Activated CD8-positive, alpha-beta T cell treated with anti-CD3 and anti-CD28 coated beads, Interleukin-2, amount 10 ng/mL, durations not matched to agents 7 days and 5 days (primary cell): ENCODE measurements around the gene RAMP2. TPM values are rescaled to one million over a fixed set of nuclear protein-coding genes. Genes with fewer than 3 reads are reported as not detected.
"Not testable (repeated sequence)": the region's sequence is repeated elsewhere in the genome, so short reads cannot be mapped to it uniquely, and the experiment has no call there.

Experiments used
- ATAC-seq: fragments of 150-1000 bp; cut with Tn5 transposase; one replicate; pipeline ENCODE4 v1.10.0; 2021; ENCODE audit warnings: moderate library complexity
- CTCF ChIA-PET: fragments of 350-600 bp; sonication (Branson Sonifier 250); formaldehyde crosslinking; loops from one replicate; lab custom pipeline; 2021; ENCODE audit warnings: antibody characterized with exemption; lab: Charles Lee
- POLR2A ChIA-PET: fragments of 350-600 bp; sonication (Branson Sonifier 250); formaldehyde crosslinking; loops from one replicate; lab custom pipeline; 2021; ENCODE audit warnings: antibody characterized with exemption; lab: Charles Lee
- DNase-seq: peaks from one replicate; pipeline ENCODE4 v3.0.0-alpha.2; 2020
- H3K27ac Mint-ChIP-seq: one replicate; pipeline ENCODE4 v1.8.0; 2021; ENCODE audit warnings: mild to moderate bottlenecking, mixed read lengths
- H3K27me3 Mint-ChIP-seq: one replicate; pipeline ENCODE4 v1.8.0; 2021; ENCODE audit warnings: low read depth, mixed read lengths
- H3K36me3 Mint-ChIP-seq: one replicate; pipeline ENCODE4 v1.8.0; 2021; ENCODE audit warnings: low read depth, mixed read lengths
- H3K4me1 Mint-ChIP-seq: one replicate; pipeline ENCODE4 v1.8.0; 2021; ENCODE audit warnings: low read depth, mixed read lengths
- H3K4me3 Mint-ChIP-seq: one replicate; pipeline ENCODE4 v1.8.0; 2021; ENCODE audit warnings: mild to moderate bottlenecking, mixed read lengths
- H3K9me3 Mint-ChIP-seq: one replicate; pipeline ENCODE4 v1.8.0; 2022; ENCODE audit warnings: mixed read lengths; ENCODE audit not compliant: insufficient read depth
- total RNA-seq, 2 experiments: library from RNA; stranded (reverse); gene quantifications; one replicate each; pipeline ENCODE4 v1.2.3, GENCODE V29; 2021

The RAMP2 gene
- not detected for total RNA-seq

GRCh38 chr17:42760652-42761581 is at the start of gene RAMP2:
Gene RAMP2 (plus strand): TSS chr17:42761227. CDS start chr17:42761262, 35 bp downstream.
- ChIA-PET CTCF (interaction anchor here (1.0 to 6.7 kb wide), 4 partner anchors 34 to 212 kb away, joined by 3 to 113 read pairs (median 4); partner anchors contain the start of gene PSMC3IP), POLR2A (interaction anchor here (0.6 to 3.5 kb wide), 3 partner anchors 12 to 22 kb away, joined by 3 to 21 read pairs (median 3); partner anchors contain the start of gene VPS25)
- peak; percentile 48 for ATAC-seq
- Mint-ChIP-seq H3K27ac (no peak within 1 kb of the TSS), H3K9me3 (no peaks in the 10 kb centered on the region), H3K4me1 (peaks cover 4% of the 10 kb centered on the region), H3K36me3 (no peaks in the 10 kb centered on the region), H3K27me3 (peaks cover 54% of the 10 kb centered on the region), H3K4me3 (no peak within 1 kb of the TSS)
- DNase-seq, result no peak

- ChIA-PET POLR2A (no interaction called here), CTCF (interaction anchor here (1.6 kb wide), 1 partner anchor 42 kb away, joined by 6 read pairs; no protein-coding TSS in a partner anchor)
- no peaks in the 10 kb centered on the region for H3K9me3 Mint-ChIP-seq
- ATAC-seq (peak; percentile 84), DNase-seq (peak; percentile 61)
- H3K4me3 Mint-ChIP-seq, result no peak overlapping the region
- no peaks in the 10 kb centered on the region for H3K4me1 Mint-ChIP-seq
- H3K36me3 Mint-ChIP-seq, result peaks cover 59% of the 10 kb centered on the region
- no peaks in the 10 kb centered on the region for H3K27me3 Mint-ChIP-seq
- no peak overlapping the region for H3K27ac Mint-ChIP-seq
Measured at GRCh38 chr17:42720996-42721583, 39.9 kb upstream of the RAMP2 start.

GRCh38 chr17:42723636-42724035 is 37.4 kb upstream of the RAMP2 start:
- Mint-ChIP-seq H3K9me3 (no peaks in the 10 kb centered on the region), H3K4me3 (no peak overlapping the region), H3K27me3 (no peaks in the 10 kb centered on the region), H3K27ac (no peak overlapping the region), H3K36me3 (peaks cover 49% of the 10 kb centered on the region), H3K4me1 (no peaks in the 10 kb centered on the region)
- DNase-seq (no peak), ATAC-seq (no peak)
- POLR2A ChIA-PET, result no interaction called here
- CTCF ChIA-PET, result no interaction called here

GRCh38 chr17:42725143-42725542 is 35.9 kb upstream of the RAMP2 start:
- no peaks in the 10 kb centered on the region for H3K4me1 Mint-ChIP-seq

GRCh38 chr17:42740699-42741098 is 20.3 kb upstream of the RAMP2 start:
- ChIA-PET CTCF (interaction anchor here (1.8 kb wide), 1 partner anchor 23 kb away, joined by 4 read pairs; no protein-coding TSS in a partner anchor), POLR2A (no interaction called here)

More at GRCh38 chr17:42725143-42725542, 35.9 kb upstream of the RAMP2 start:
- CTCF ChIA-PET, result interaction anchor here (0.7 to 1.4 kb wide), 3 partner anchors 9 to 147 kb away, joined by 3 to 4 read pairs (median 3); no protein-coding TSS in a partner anchor
- no peaks in the 10 kb centered on the region for H3K27me3 Mint-ChIP-seq
- H3K36me3 Mint-ChIP-seq, result peaks cover 45% of the 10 kb centered on the region
- H3K4me3 Mint-ChIP-seq, result no peak overlapping the region
- no peak for ATAC-seq
- no peak overlapping the region for H3K27ac Mint-ChIP-seq
- H3K9me3 Mint-ChIP-seq, result no peaks in the 10 kb centered on the region
- DNase-seq, result no peak
- POLR2A ChIA-PET, result interaction anchor here (0.6 kb wide), 1 partner anchor 62 kb away, joined by 4 read pairs; no protein-coding TSS in a partner anchor

GRCh38 chr17:42742916-42743315 is 18.1 kb upstream of the RAMP2 start:
- not testable (repeated sequence) for ATAC-seq, H3K36me3 Mint-ChIP-seq, H3K9me3 Mint-ChIP-seq, H3K4me3 Mint-ChIP-seq, H3K27ac Mint-ChIP-seq, DNase-seq
- CTCF ChIA-PET, result interaction anchor here (1.1 kb wide), 1 partner anchor 21 kb away, joined by 3 read pairs; no protein-coding TSS in a partner anchor
- H3K4me1 Mint-ChIP-seq, result peaks cover 15% of the 10 kb centered on the region
- POLR2A ChIA-PET, result interaction anchor here (0.6 kb wide), 2 partner anchors 96 to 329 kb away, joined by 3 read pairs; no protein-coding TSS in a partner anchor
- H3K27me3 Mint-ChIP-seq, result peaks cover 17% of the 10 kb centered on the region

More at GRCh38 chr17:42740699-42741098, 20.3 kb upstream of the RAMP2 start:
- peaks cover 3% of the 10 kb centered on the region for H3K27me3 Mint-ChIP-seq
- H3K36me3 Mint-ChIP-seq, result peaks cover 6% of the 10 kb centered on the region
- DNase-seq, result no peak
- H3K4me1 Mint-ChIP-seq, result peaks cover 15% of the 10 kb centered on the region
- ATAC-seq, result no peak
- no peaks in the 10 kb centered on the region for H3K9me3 Mint-ChIP-seq
- H3K4me3 Mint-ChIP-seq, result no peak overlapping the region
- H3K27ac Mint-ChIP-seq, result no peak overlapping the region

- Mint-ChIP-seq H3K27me3 (peaks cover 17% of the 10 kb centered on the region), H3K4me3 (peak overlapping the region; percentile 96), H3K9me3 (no peaks in the 10 kb centered on the region), H3K4me1 (peaks cover 15% of the 10 kb centered on the region), H3K36me3 (peaks cover 6% of the 10 kb centered on the region), H3K27ac (peak overlapping the region; percentile 94)
- POLR2A ChIA-PET, result interaction anchor here (0.6 kb wide), 1 partner anchor 328 kb away, joined by 3 read pairs; no protein-coding TSS in a partner anchor
- CTCF ChIA-PET, result interaction anchor here (1.1 kb wide), 1 partner anchor 20 kb away, joined by 3 read pairs; no protein-coding TSS in a partner anchor
- ATAC-seq (no peak), DNase-seq (no peak)
Measured at GRCh38 chr17:42743595-42744282, 17.3 kb upstream of the RAMP2 start.

- ChIA-PET POLR2A (no interaction called here), CTCF (interaction anchor here (1.1 kb wide), 1 partner anchor 19 kb away, joined by 3 read pairs; no protein-coding TSS in a partner anchor)
- H3K27ac Mint-ChIP-seq, result peak overlapping the region; percentile 94
- H3K4me3 Mint-ChIP-seq, result peak overlapping the region; percentile 96
- DNase-seq, result peak; percentile 65
- peak; percentile 73 for ATAC-seq
- peaks cover 21% of the 10 kb centered on the region for H3K27me3 Mint-ChIP-seq
- peaks cover 6% of the 10 kb centered on the region for H3K36me3 Mint-ChIP-seq
- peaks cover 15% of the 10 kb centered on the region for H3K4me1 Mint-ChIP-seq
- H3K9me3 Mint-ChIP-seq, result no peaks in the 10 kb centered on the region
Measured at GRCh38 chr17:42744283-42744805, 16.7 kb upstream of the RAMP2 start.

- DNase-seq (peak; percentile 92), ATAC-seq (peak; percentile 95)
- Mint-ChIP-seq H3K4me1 (peaks cover 15% of the 10 kb centered on the region), H3K27ac (peak within 1 kb of the TSS; percentile 94), H3K4me3 (peak within 1 kb of the TSS; percentile 96), H3K27me3 (peaks cover 23% of the 10 kb centered on the region), H3K9me3 (no peaks in the 10 kb centered on the region), H3K36me3 (peaks cover 6% of the 10 kb centered on the region)
- ChIA-PET POLR2A (no interaction called here), CTCF (no interaction called here)
Measured at GRCh38 chr17:42744806-42745617, 16.0 kb upstream of the RAMP2 start, which contains the start of gene EZH1. Gene EZH1 (minus strand): TSS chr17:42745040. CDS start chr17:42728941, 16,099 bp downstream.
